Stimulated activated naive CD4-positive, alpha-beta T cell (primary cell): ENCODE results near the gene WDR54.
A peak's percentile ranks its signal among the peaks of the same experiment; 100 is the strongest.

Experiments used
- DNase-seq, 6 experiments: peaks; one replicate each; lab custom pipeline; 2025; lab: John Stamatoyannopoulos, UW

The WDR54 gene

GRCh38 chr2:74429487-74430451 is 8.2 kb downstream of the WDR54 start:
- no peak for DNase-seq

GRCh38 chr2:74430502-74430901 is 9.0 kb downstream of the WDR54 start:
- no peak for DNase-seq

GRCh38 chr2:74436111-74436805 is 14.7 kb downstream of the WDR54 start:
- no peak for DNase-seq

- DNase-seq: no peak
Observed at GRCh38 chr2:74436848-74437695, 15.5 kb downstream of the WDR54 start.

- no peak for DNase-seq
Observed at GRCh38 chr2:74438248-74438647, 16.7 kb downstream of the WDR54 start.

- DNase-seq: no peak
Observed at GRCh38 chr2:74439373-74439772, 17.8 kb downstream of the WDR54 start.

GRCh38 chr2:74439803-74440377 is 18.4 kb downstream of the WDR54 start:
- no peak for DNase-seq

GRCh38 chr2:74440378-74441169 is 19.0 kb downstream of the WDR54 start:
- peak in 3 of 6 experiments; percentile 18 to 27 (median 22) for DNase-seq

GRCh38 chr2:74441170-74441689 is 19.7 kb downstream of the WDR54 start:
- DNase-seq: no peak

GRCh38 chr2:74441690-74442482 is 20.4 kb downstream of the WDR54 start, which contains the start of gene RTKN:
Gene RTKN (minus strand): TSS chr2:74441937. CDS start chr2:74441816, 121 bp downstream.
- DNase-seq: peak in 2 of 6 experiments; percentile 21 to 40

GRCh38 chr2:74442483-74443297 is 21.2 kb downstream of the WDR54 start:
- peak in 1 of 6 experiments; percentile 6 for DNase-seq

- DNase-seq: no peak
Observed at GRCh38 chr2:74444498-74445318, 23.2 kb downstream of the WDR54 start.

- no peak for DNase-seq
Observed at GRCh38 chr2:74447230-74447999, 25.9 kb downstream of the WDR54 start.

GRCh38 chr2:74448771-74449170 is 27.2 kb downstream of the WDR54 start:
- no peak for DNase-seq

- DNase-seq: no peak
Observed at GRCh38 chr2:74450570-74451190, 29.1 kb downstream of the WDR54 start.

GRCh38 chr2:74454654-74455511 is 33.4 kb downstream of the WDR54 start, which contains the start of gene INO80B:
Gene INO80B (plus strand): TSS chr2:74455087. CDS start chr2:74455117, 30 bp downstream.
- DNase-seq: peak; percentile 93 to 97 (median 96)
